GM21723 (cell line): ENCODE results near the gene MROH2B.
"Not testable (repeated sequence)": the region's sequence is repeated elsewhere in the genome, so short reads cannot be mapped to it uniquely, and the experiment has no call there.

Source experiments
- ATAC-seq: cut with Tn5 transposase; IDR thresholded peaks from one replicate; pipeline ENCODE4 v1.9.1; 2021; ENCODE audit warnings: mild to moderate bottlenecking, moderate library complexity; ENCODE audit not compliant: unreplicated experiment

Gene MROH2B

DNA sequence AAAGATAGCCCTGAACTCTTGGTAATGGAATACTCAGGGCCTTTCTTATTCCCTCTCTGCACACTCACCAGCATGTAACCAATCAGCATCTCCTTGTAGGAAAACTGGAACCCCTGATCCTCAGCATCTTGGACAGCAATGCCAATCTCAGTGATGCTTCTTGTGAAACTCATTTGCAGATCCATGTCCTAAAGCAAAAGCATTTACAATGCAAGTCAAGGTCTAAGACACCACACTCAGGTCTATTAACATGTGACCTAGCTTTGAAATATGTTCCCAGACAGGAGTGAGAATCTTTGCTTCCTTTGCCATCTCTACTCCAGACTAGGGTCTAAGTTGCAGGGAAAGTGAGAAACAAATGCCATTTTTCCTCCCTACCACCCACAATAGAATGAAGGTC is 38.2 kb downstream of the MROH2B start:
- no peak for ATAC-seq

DNA sequence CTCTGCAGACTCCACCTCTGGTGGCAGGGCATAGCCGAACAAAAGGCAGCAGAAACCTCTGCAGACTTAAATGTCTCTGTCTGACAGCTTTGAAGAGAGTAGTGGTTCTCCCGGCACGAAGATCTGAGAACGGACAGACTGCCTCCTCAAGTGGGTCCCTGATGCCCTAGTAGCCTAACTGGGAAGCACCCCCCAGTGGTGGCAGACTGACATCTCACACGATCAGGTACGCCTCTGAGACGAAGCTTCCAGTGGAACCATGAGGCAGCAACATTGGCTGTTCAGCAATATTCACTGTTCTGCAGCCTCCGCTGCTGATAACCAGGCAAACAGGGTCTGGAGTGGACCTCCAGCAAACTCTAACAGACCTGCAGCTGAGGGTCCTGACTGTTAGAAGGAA is 48.5 kb downstream of the MROH2B start:
- not testable (repeated sequence) for ATAC-seq

DNA sequence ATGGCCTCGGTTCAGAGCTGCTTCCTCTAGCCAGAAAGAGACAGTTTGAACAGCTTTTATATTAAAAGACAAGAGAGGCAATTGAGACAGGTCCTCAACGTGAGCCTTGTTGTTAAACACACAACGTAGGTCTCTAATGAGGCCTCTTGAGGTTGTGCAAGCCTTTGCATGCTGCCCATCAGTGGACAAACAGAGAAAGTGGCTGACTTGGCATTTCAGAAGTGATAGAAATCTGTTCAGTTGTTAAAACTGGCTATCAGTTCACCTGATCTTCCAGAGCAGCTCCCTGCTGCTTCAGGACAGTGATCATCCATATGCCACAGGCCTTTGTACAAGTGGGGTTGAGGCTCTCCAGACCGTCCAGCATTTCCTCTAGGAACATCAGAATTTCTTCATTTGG is 58.8 kb downstream of the MROH2B start:
- no peak for ATAC-seq

DNA sequence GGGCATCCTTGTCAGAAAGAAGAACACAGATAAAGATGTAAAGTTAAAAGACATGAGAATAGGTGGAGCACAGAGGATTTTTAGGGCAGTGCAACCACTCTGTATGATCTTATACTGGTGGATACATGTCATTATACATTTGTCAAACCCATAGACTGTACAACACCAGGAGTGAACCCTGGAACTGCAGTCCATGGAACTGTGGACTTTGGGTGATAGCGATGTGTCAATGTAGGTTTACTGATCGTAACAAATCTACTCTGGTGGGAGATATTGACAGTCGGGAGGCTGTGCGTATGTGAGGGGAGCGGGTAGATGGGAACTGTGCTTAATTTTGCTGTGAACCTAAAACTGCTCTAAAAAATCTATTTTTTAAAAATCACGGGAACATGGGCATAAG is 60.6 kb downstream of the MROH2B start:
- no peak for ATAC-seq

DNA sequence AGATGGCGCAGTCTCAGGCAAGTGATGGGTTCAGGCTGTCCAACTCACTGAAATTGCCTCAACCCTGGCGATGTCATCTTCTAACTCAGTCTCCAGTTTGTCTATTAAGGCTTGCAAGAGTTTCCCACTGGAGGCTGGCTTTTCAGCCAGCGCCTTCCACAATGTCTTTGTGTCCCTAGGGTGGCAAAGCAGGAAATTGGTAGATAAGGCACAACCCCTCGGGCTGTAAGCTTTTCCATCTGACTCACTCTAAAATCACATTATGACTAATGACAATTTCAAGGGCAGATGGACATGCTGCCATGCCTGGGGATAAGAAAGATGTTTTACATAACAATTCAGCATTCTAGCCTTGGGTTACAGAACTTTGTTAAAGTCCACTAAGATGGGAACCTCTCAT is 61.9 kb downstream of the MROH2B start:
- ATAC-seq = no peak

DNA sequence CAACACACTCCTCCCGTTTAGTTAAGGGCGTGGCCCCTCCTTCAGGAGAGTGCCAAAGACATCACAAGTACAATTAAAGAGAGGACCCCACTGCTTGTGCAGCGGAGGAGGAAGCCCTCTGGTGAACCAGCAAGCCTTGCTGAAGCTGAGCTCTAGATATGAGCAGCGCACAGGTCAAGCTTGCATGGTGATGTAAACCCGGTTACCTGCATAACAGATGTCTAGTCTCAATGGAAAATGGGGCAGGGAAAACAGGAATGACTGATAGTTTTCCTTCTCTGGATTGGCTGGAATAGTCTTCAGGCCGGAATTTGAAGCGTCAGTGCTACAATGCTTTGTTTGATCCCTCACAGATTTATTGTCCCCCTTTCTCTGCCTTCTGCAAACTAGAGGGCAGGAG is 66.2 kb downstream of the MROH2B start:
- no peak for ATAC-seq

DNA sequence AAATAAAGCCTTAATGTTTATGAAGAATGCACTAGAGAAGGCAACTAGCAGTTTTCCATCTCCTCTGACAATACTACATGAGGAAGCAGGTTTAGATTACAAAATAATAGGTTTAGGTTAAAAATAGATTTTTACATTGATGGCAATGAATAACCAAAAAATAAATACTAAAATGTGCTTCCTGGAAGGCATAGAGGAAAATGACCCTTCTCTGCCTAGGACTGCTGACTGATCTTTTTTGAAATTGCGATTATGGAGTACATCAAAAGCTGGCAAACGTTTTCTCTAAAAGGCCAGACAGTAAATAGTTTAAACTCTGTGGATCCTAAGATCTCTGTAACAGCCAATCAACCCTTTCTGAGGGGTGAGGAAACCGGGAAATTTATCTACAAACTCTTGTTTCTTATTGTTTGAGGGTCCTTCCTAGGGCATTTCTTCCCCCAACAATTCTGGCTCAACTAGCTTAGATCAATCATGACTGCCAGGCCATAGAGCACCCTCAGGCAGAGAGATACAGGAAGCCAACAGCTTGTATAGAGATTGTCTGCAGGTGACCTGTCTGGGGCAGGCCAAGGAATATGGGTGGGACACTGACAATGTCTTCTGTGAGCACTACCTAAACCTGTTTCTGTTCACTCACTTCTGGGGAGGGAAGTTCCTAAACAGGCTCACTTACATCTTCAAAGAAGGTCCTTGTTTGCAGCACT is 67.3 kb downstream of the MROH2B start:
- ATAC-seq = no peak

DNA sequence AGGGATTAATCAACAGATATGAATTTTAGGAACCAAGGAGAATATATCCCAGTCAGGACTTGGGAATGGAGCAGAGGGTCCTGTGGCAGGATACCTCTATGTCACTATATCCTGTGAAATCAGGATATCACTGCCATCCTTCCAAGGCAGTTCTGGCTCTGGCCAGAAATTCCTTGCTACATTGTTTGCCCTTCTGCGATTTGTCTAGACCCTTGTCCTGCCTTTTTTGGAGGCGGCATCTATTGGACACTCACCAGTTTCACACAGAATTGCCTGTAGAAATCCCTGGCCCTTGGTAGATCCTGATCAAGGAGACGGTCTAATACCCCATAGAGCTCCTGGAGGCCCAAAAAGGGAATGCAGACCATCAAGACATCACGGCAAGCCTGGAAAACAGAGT is 71.2 kb downstream of the MROH2B start:
- no peak for ATAC-seq

DNA sequence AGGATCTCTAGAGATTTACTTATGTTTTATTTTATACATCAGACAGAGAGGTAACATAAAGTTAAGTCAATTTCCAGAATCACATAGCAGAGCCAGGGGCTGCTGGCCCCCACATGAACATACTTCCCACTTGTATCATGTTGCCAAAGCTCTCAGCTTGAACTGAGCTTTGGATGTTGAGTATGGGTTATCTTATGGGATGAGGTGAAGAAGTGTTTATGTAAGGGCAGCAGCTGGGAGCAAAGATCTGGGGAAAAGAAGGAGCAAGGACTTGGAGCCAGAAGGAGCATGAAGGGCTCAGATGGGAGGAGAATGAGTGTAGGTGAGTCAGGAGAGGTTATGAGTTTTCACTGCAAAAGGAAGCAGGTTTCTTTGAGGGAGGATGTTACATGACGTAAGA is 72.0 kb downstream of the MROH2B start:
- no peak for ATAC-seq

DNA sequence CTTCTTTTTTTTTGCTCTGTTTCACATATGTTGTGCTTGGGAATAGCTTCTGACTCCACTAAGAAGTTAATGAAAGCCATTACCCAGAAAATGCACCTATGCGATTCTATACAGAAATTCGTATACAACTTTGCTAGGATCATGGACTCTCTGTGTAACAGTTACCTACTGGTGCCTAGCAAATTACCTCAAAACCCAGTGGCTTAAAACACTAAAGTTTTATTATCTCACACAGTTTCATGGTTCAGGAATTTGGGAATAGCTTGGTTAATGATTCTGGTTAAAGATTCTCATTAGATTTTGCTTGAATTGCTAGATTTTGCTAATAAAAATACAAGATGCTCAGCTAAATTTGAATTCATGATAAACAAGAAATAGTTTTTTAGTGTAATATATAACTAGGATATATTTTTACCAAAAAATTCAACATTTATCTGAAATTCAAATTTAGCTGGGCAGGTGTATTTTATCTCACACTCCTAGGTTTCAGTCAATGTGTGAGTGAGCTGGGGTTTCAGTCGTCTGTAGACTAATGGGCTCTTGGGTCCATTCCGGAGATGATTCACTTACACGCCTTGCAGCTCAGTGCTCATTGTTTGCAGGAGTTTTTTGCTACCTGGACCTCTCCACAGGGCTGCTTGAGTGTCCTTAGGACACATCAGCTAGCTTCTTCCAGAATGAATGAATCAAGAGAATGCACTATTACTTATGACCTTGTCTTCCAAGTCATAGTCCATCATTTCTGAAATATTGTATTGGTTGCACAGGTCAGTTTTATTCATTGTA is 75.1 kb downstream of the MROH2B start:
- no peak for ATAC-seq

DNA sequence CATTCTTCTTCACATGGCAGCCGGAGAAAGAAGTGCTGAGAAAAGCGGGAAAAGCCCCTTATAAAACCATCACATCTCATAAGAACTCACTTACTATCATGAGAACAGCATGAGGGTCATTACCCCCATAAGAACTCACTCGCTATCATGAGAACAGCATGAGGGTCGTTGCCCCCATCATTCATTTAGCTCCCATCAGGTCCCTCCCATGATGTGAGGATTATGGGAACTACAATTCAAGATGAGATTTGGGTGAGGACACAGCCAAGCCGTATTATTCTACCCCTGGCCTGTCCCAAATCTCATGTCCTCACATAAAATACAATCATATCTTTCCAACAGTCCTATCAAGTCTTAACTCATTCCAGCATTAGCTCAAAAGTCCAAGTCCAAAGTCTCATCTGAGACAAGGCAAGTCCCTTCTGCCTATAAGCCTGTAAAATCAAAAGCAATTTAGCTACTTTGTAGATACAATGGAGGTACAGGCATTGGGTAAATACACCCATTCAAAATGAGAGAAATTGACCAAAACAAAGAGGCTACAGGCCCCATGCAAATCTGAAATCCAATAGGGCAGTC is 79.1 kb downstream of the MROH2B start:
- no peak for ATAC-seq

DNA sequence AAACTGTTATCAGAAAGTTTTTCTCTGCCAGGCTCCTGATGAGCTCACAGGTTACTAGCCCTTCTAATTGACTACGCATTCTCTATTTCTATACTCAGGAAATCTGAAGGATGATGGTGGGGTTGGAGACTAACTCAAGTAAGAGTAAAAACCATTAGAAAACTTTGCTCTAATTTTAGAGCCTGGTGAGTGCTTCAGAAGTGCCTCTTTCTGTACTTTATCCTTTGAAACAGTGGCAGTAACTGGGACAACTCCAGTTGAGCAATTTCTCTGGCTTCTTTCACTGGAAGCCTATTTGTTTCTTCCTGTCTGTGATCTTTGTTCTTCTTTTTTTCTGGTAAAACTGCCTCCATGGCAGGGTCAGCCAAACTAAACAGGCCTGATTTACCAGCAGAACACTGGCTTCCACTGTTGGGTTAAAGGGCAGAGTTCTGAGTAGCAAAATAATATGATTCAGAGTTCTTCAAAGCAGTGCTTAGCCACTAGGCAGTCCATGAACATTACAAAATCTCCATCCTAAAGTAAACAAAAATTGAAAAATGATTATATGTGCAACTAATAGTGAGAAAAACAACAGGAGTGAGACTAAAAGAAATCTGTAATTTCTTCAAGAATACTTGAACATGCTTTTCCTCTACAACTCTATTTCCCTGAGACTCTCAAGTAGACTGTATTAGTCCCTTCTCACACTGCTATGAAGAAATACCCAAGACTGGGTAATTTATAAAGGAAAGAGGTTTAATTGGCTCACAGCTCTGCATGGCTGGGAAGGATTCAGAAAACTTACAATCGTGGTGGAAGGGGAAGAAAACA is 79.8 kb downstream of the MROH2B start:
- no peak for ATAC-seq

DNA sequence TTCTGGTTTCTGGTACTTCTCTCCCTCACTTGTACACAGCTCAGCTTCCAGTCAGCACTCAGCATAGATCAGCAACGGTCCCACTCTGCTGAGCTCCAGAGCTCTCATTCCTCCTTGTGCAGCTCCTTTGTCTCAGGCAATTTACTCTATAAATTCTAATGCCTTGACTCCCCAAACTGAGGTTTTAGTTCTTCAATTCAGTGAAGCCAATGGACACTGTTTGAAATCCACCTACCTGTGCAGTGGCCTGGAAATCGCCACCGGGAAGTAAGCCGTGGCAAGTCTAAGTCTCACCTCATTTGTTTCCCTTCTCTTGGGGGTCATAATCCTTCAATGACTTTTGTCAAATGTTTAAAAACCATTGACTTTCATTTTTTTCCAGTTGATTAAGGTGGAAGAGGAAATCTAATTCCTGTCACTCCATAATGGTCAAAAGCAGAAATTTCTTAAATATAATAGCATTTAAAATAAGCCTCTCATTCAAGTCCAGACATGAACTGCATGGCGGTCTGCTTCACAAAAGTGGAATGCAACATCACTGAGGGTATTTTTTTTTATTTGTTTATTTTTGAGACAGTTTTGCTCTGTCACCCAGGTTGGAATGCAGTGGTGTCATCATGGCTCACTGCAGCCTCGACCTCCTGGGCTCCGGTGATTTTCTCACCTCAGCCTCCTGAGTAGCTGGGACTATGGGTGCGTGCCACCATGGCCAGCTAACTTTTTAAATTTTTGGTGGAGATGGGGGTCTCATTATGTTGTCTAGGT is 82.2 kb downstream of the MROH2B start:
- no peak for ATAC-seq

DNA sequence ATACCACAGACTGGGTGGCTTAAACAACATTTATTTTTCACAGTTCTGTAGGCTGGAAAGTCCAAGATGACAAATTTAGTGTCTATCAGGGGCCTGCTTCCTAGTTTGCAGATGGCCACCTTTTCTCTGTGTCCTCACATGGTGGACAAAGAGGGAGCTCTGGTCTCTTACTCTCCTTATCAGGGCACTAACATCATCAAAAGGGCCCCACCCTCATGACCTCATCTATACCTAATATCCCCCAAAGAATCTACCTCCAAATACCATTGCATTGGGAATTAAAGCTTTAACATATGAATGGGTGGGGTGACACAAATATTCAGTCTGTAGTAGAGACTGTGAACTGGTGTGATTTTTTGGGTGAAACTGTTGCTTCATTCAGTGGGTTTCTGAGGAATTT is 83.8 kb downstream of the MROH2B start:
- no peak for ATAC-seq

DNA sequence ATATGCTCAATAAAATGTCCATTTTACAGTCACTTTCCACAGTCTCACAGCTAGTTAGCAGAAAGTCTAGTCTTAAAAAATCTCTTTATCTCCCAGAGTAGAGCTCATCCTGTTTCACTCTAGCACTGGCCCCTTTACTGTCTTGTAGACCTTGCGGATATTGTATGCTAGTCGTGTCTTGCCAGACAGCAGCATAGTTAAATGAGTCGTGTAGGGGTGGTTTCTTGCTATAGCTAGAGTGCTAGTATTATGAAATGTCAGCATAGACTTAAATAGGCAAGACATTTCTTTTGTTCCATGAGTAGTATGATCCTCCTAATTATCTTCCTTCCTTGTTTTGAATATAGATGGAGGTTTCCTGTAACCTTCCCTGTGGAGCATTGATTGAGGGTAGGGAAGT is 84.5 kb downstream of the MROH2B start:
- no peak for ATAC-seq

DNA sequence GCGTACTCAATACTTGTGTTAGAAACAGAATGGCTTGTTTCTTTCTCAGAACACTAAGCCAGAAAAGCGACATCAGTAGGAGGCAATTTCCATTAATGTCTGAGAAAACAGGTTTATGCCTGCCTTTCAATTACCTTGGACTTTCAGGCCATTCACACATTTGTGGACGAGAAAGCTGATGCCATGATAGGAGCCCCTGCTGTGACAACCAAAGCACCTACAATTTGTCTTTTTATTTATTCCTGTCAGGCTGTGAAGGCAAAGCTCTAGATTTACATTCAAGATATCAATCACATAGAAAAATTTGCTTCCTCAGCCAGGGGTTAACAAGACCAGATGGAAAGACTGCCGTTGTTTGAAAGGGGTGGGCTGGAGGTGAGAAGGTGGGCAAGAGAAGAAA is 85.6 kb downstream of the MROH2B start:
- ATAC-seq = no peak

DNA sequence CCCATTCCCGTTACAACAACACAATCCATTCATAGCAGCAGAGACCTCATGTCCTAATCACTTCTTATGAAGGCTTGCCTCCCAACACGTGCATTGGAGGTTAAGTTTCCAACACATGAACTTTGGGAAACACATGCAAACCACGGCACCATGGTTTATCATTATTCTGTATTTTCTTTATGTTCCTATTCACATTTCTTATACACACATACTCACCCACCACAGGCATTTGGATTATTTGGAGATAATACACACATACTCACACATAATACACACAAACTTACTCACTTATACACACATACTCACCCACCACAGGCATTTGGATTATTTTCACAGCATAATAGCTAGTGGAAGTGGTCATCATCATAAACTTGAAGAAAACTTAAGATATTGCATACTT is 86.3 kb downstream of the MROH2B start:
- no peak for ATAC-seq

DNA sequence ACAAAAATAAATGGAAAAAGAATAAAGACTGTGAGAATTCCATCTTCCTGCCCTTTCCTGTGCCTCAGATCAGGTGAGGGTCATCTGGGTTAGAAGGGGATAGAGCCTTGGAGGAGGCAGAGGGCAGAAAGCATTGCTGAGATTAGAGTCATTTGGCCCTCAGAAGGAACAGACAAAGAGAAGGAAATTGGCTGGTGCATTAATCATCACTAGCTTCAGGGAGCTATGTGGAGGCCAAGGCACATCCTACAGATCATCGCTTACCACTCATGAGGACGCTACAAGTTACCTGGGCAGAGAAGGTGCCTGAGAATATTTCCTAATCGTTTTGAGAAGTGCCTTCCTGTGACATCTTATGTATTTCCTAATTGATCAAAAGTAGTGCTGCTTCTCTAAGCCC is 87.4 kb downstream of the MROH2B start:
- ATAC-seq = no peak

DNA sequence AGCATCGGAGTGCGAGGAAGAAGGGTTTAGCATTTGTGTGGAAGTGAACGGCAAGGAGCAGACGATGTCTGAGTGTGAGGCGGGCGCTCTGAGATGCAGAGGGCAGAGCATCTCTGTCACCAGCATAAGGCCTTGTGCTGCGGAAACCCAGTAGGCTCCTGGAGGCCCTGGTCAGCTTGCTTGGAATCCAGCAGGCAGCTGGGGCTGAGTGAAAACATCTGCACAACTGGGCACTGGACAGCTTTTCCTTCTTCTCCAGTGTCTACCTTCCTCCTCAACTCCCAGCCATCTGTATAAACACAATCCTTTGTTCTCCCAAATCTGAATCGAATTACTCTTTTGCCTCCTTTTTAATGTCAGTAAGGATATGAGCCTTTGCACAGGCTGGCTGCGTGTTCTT is 89.7 kb downstream of the MROH2B start:
- ATAC-seq = no peak

DNA sequence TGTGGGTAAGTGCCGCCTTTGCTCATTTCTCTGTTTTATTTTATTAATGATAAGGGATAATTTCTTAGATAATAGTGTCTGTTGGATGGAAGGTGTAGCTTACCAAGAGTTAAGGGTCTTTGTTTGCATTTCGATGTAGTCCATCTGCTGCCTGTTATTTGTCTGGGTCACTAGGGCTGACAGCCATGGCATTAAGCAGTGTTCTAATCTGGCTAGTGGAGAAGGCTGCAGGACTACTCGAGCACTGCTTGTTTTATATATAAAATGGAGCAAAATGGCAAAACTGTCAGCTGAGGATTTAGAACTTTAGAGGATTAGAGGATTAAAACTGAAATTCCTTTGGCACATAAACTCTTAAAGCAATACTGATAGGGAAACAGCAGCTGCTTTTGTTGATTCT is 94.3 kb downstream of the MROH2B start:
- no peak for ATAC-seq

DNA sequence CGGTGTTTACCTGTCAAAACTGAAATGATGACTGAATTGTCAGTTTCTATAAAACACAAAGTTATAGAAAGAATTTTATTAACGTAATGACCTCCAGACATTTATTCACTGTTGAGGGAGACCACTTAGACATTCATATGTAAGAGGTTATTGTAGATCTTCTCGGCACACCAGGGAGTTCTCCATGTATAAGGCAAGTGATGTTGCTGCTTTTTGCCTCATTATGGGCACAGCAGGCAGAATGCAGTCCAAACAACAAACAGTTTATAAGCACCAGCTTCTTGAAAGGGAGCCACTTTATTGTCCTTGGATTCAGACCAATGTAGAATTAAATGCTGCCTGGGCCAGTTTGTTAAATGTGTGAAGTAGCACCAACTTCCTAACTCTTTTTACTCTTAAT is 95.1 kb downstream of the MROH2B start:
- ATAC-seq = no peak
